Glutamatergic neuron (in vitro differentiated cells): ENCODE data around the gene N4BP2L2. TPM values are rescaled to one million over a fixed set of nuclear protein-coding genes. Genes with fewer than 3 reads are reported as not detected.

Experiments used
- DNase-seq: peaks from one replicate; pipeline ENCODE4 v3.0.0; 2022
- H3K27ac Mint-ChIP-seq: one replicate; pipeline ENCODE4 v1.8.0; 2020; ENCODE audit warnings: mild to moderate bottlenecking, mixed read lengths, inconsistent platforms; ENCODE audit not compliant: unreplicated experiment
- H3K27me3 Mint-ChIP-seq: one replicate; pipeline ENCODE4 v1.8.0; 2020; ENCODE audit warnings: mild to moderate bottlenecking, moderate library complexity, mixed read lengths, inconsistent platforms; ENCODE audit not compliant: unreplicated experiment
- H3K36me3 Mint-ChIP-seq: one replicate; pipeline ENCODE4 v1.8.0; 2020; ENCODE audit warnings: mild to moderate bottlenecking, mixed read lengths, inconsistent platforms; ENCODE audit not compliant: unreplicated experiment
- H3K4me1 Mint-ChIP-seq: one replicate; pipeline ENCODE4 v1.8.0; 2020; ENCODE audit warnings: mild to moderate bottlenecking, low read depth, mixed read lengths, inconsistent platforms; ENCODE audit not compliant: unreplicated experiment
- H3K4me3 Mint-ChIP-seq: one replicate; pipeline ENCODE4 v1.8.0; 2020; ENCODE audit warnings: mild to moderate bottlenecking, mixed read lengths, inconsistent platforms; ENCODE audit not compliant: unreplicated experiment
- H3K9me3 Mint-ChIP-seq: one replicate; pipeline ENCODE4 v1.8.0; 2020; ENCODE audit warnings: mild to moderate bottlenecking, moderate library complexity, mixed read lengths, inconsistent platforms; ENCODE audit not compliant: unreplicated experiment
- CTCF ChIP-seq: fragments of 200-600 bp; sonication (generic); IDR thresholded peaks from one replicate; pipeline ENCODE4 v1.5.0; 2021; ENCODE audit not compliant: partially characterized antibody, unreplicated experiment
- total RNA-seq: library from RNA; stranded (reverse); fragmentation: NEBNext Ultra II Directional; extraction: Animal tissue kit (Norgen Biotek cat#: 25700); gene quantifications from one replicate; pipeline ENCODE4 v1.2.1, GENCODE V29; 2021; ENCODE audit not compliant: unreplicated experiment

N4BP2L2 gene
- total RNA-seq, 1 donor from 2014 or later: 129 TPM

GRCh38 chr13:32542221-32542620 is 3.6 kb upstream of the N4BP2L2 start:
- peaks cover 8% of the 10 kb centered on the region for H3K9me3 Mint-ChIP-seq
- no peaks in the 10 kb centered on the region for H3K4me1 Mint-ChIP-seq
- DNase-seq: no peak
- H3K36me3 Mint-ChIP-seq: no peaks in the 10 kb centered on the region
- H3K27ac Mint-ChIP-seq: no peak overlapping the region
- H3K4me3 Mint-ChIP-seq: no peak overlapping the region
- H3K27me3 Mint-ChIP-seq: peaks cover 5% of the 10 kb centered on the region
- TF ChIP-seq CTCF: no peak

GRCh38 chr13:32538143-32538620 is 413 bp downstream of the N4BP2L2 start:
- peaks cover 8% of the 10 kb centered on the region for H3K9me3 Mint-ChIP-seq
- H3K27me3 Mint-ChIP-seq: peaks cover 3% of the 10 kb centered on the region
- peaks cover 15% of the 10 kb centered on the region for H3K4me1 Mint-ChIP-seq
- peak; percentile 14 for DNase-seq
- peak overlapping the region; percentile 98 for H3K27ac Mint-ChIP-seq
- TF ChIP-seq CTCF: no peak
- no peaks in the 10 kb centered on the region for H3K36me3 Mint-ChIP-seq
- H3K4me3 Mint-ChIP-seq: peak overlapping the region; percentile 98

- Mint-ChIP-seq H3K27ac (peak overlapping the region; percentile 98), H3K9me3 (peaks cover 8% of the 10 kb centered on the region)
- peak; percentile 49 for DNase-seq
These were observed 934 bp downstream of the N4BP2L2 start for GRCh38 chr13:32537580-32538142.

GRCh38 chr13:32535748-32536147 is 2.8 kb downstream of the N4BP2L2 start:
- TF ChIP-seq CTCF: no peak
- Mint-ChIP-seq H3K9me3 (peaks cover 8% of the 10 kb centered on the region), H3K27me3 (peaks cover 3% of the 10 kb centered on the region), H3K36me3 (no peaks in the 10 kb centered on the region), H3K27ac (peak overlapping the region; percentile 84), H3K4me3 (peak overlapping the region; percentile 75), H3K4me1 (peaks cover 20% of the 10 kb centered on the region)
- no peak for DNase-seq

More at GRCh38 chr13:32537580-32538142, 934 bp downstream of the N4BP2L2 start:
- TF ChIP-seq CTCF: no peak
- Mint-ChIP-seq H3K4me1 (peaks cover 15% of the 10 kb centered on the region), H3K36me3 (no peaks in the 10 kb centered on the region), H3K27me3 (peaks cover 3% of the 10 kb centered on the region), H3K4me3 (peak overlapping the region; percentile 98)

GRCh38 chr13:32535115-32535514 is 3.5 kb downstream of the N4BP2L2 start:
- Mint-ChIP-seq H3K36me3 (no peaks in the 10 kb centered on the region), H3K4me3 (no peak overlapping the region), H3K27ac (no peak overlapping the region), H3K27me3 (peaks cover 3% of the 10 kb centered on the region), H3K4me1 (peaks cover 20% of the 10 kb centered on the region), H3K9me3 (peaks cover 8% of the 10 kb centered on the region)
- no peak for DNase-seq
- TF ChIP-seq CTCF: no peak
